ENCODE measurements around the gene TSHZ2.
A peak's percentile ranks its signal among the peaks of the same experiment; 100 is the strongest.
"Not testable (repeated sequence)": the region's sequence is repeated elsewhere in the genome, so short reads cannot be mapped to it uniquely, and the experiment has no call there.

The TSHZ2 gene

DNA sequence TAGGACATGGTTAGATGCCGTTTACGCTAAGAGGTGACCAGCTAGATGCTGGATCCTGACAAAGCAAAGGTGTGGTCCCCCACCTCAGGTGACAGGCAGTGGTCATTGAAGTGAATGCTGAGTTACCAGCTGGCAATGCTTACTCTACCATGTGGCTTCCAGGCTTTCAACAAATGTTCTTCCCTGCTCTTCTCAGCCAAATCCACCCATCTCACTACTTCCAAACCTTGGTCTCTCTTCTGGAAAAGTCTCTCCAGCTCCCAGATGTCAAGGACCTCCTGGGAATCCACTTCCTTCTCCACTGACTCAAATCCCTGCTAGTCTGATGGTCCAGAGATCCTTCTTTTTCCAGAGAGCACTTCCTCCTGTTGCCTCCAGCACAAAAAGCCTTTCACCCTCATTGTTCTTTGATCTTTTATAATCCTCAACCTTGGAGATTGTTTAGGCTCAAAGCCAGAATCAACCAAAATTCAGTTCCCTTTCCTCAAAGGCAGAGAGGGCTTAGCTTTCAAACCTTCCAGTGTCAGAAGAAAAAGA, 393.4 kb downstream of the TSHZ2 start:
- DNase-seq: no peak

- DNase-seq: not testable (repeated sequence)
Observed at GRCh38 chr20:53366928-53367327, 394.8 kb downstream of the TSHZ2 start.

DNA sequence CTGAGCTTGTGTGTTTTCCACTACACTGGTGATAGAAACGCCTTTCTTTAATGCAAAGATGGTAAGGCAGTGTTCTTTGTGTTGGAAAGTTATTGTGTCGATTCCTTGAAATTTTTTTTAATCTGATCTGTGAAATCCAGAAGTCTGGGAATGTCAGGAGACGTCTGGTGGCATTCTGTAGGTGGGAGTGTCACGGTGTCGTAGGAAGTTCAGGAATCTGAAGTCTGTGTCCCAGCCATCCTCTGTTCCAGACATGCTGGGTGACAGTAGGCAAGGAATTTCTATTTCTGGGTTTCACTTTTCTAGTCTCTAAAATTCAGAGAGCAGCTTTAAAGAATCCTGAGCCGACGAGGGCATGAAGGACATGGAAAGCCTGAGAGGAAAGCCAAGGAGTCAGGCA, 397.7 kb downstream of the TSHZ2 start:
- DNase-seq: no peak

DNA sequence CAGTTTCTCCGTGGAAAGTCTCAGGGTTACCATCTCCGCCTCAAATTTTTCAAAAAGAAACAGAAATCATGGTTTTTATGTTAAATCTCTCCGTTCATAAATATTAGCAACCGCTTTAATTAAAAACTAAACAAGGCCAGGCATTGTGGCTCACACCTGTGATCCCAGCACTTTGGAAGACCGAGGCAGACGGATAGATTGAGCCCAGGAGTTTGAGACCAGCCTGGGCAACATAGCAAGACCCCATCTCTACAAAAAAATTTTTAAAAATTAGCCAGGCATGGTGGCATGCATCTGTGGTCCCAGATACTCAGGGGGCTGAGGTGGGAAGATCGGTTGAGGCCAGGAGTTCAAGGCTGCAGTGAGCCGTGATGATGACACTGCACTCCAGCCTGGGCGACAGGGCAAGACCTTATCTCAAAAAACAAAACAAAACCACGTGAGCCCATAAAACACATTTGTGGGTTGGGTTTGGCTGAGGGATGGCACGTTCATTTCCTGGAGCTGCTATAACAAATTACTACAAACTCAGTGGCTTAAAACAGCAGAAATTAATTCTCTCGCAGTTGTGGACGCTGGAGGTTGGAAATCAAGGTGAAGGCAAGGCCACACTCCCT, 398.3 kb downstream of the TSHZ2 start:
- DNase-seq: no peak

GRCh38 chr20:53371216-53371615, 399.1 kb downstream of the TSHZ2 start:
- DNase-seq: no peak

- no peak for DNase-seq
Observed at GRCh38 chr20:53376021-53376420, 403.9 kb downstream of the TSHZ2 start.

DNA sequence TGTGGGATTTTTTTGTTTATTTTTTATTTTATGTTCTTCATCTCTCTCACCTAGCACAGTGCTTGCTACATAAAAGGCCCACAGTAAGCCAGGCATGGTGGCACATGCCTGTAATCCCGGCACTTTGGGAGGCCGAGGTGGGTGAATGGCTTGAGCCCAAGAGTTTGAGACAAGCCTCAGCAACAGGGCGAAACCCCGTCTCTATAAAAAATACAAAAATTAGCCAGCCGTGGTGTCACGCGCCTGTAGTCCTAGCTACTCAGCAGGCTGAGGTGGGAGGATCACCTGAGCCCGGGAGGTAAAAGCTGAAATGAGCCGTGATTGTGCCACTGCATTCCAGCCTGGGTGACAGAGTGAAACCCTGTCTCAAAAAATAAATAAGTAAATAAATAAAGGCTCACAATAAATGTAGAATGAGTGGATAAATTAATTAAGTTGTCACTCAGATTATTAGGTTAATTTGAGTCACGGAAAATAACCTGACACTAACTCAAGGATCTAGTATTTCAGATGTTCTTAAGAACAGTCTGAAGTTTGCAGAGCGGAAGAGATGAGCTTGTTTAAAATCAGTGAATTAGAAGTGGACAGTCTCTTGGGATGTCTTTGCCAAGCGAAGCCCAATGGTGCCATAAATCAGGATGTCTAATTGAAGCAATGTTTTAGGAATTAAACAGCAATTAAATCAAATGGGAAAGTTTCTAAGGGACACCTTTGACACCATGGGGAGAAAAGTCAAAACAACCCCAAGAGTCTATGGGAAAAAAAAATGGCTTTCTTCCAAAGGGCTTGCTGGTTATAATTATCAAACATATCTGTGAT, 407.1 kb downstream of the TSHZ2 start:
- DNase-seq: no peak

- no peak for DNase-seq
Observed at GRCh38 chr20:53379833-53380120, 407.6 kb downstream of the TSHZ2 start.

GRCh38 chr20:53381568-53382262, 409.6 kb downstream of the TSHZ2 start:
- DNase-seq: no peak

DNA sequence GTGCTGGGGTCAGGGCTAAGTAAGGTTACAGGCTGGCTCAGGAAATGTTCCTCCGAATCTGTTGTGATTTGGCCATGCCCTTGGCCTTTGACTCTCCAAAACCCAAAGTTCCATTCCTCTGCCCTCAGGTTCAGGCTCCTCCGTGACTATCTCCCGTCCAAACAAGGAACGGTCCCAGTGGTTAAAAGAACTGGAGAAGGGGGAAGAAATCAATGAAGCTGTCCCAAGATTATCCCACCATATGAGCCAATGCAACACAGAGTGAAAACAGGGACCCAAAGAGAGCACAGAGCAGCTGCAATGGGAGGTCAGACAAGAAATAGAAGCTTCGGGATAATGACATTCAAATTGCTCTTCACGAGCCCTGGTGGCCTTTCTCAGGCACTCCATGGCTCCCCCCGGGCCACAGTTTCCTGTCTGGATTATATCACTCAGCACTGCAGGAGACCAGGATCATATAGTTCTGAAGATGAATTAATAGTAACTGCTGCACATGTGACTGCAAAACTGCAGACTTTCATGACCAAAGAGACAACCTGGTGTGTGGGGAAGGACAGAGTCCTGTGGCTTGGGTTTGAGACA, 410.2 kb downstream of the TSHZ2 start:
- no peak for DNase-seq

GRCh38 chr20:53383916-53384315, 411.8 kb downstream of the TSHZ2 start:
- DNase-seq: no peak

GRCh38 chr20:53384392-53384791, 412.2 kb downstream of the TSHZ2 start:
- DNase-seq: no peak

- DNase-seq: no peak
Observed at GRCh38 chr20:53385941-53386767, 414.0 kb downstream of the TSHZ2 start.

GRCh38 chr20:53387983-53388675, 416.0 kb downstream of the TSHZ2 start:
- DNase-seq: no peak

DNA sequence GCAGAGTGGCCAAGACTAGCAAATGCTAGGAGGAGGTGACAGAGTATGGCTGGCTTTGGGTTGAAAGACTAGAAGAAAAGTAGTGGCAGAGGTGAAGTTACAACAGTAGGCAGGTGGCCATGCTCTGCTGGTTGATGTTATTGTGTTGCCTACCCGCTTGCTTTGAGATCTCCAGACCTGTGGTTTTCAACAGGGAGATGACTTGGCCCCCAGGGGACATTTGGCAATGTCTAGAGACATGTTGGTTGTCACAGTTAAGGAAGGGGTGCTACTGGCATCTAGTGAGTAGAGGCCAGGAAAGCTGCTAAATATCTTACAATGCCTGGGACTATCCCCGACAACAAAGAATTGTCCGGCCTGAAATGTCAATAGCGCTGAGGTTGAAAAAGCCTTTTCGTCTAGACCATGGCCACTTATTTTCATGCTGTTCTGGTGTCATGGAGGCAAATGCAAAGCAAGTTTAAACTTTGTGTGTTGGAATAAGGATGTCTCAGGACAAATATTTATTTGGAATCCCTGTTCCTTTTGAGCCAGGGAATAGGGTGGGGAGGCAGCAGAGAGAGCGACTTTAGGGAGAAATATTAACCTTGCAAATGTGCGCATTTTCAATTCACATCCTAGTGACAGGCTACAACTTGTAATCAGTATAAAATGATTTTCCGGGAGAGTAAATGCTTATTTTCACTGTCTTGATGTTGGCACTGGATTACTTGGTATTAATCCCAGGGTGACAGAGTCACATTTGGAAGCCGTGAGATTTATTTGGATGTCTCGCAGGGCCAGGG, 417.6 kb downstream of the TSHZ2 start:
- DNase-seq: no peak

GRCh38 chr20:53390770-53391169, 418.6 kb downstream of the TSHZ2 start:
- peak; percentile 62 for DNase-seq

- no peak for DNase-seq
Observed at GRCh38 chr20:53394433-53394832, 422.3 kb downstream of the TSHZ2 start.

DNA sequence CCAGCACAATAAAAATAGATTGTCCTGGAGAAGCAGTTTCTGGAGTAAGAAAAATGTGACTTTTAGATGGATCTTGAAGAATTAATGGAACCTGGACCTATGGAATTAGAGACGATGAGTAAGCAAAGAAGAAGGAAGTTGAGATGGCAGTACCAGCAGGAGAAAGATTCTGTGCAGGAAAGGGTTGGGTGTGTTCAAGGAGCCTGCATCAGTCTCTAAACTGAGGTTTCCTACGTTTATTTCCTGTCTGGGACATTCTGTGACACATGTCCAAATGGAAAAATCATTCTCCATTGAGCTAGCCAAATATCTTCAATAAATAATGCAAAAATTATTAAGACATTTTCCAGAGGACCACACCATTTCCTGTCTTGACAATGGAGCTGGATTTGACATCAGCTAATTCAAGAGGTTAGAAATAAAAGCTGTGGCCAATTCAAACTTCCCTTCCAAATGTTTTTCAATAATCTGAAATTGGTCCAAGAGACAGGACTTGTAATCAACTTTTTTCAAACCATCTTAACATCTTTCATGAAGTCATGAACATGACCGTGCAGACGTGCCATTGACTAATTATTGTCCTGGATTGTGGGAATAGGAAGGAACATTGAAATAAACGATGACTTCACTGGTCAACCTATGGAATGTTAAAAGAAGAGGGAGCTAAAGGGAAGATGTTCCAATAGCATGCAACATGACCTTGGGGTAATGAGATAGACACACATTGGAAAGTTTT, 423.2 kb downstream of the TSHZ2 start:
- no peak for DNase-seq

DNA sequence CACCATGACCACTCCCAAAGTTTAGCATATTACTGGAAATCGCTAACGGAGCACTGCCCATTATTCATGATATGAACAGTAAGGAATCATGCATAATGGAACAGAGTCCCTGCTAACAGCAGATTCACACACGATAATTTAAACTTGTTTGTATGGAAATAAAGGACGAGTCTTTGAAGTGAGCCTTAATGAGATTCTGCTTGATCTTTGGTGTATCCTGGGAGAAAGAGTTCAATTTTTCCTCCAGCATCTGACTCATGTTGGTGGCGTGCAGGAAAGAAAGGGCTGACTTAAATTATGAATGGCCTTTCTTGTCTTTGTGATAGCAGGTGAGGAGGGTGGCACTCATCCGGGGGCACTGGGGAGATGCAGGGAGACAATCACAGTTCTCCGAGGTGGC, 426.9 kb downstream of the TSHZ2 start:
- no peak for DNase-seq

- no peak for DNase-seq
Observed at GRCh38 chr20:53399592-53400335, 427.6 kb downstream of the TSHZ2 start.
